HG03520 (cell line): ENCODE measurements around the gene MTF2.
"Not testable (repeated sequence)": the region's sequence is repeated elsewhere in the genome, so short reads cannot be mapped to it uniquely, and the experiment has no call there.

Experiments used
- ATAC-seq: cut with Tn5 transposase; IDR thresholded peaks from one replicate; pipeline ENCODE4 v1.9.1; 2021; ENCODE audit warnings: mild to moderate bottlenecking, moderate library complexity; ENCODE audit not compliant: unreplicated experiment

Gene MTF2

DNA sequence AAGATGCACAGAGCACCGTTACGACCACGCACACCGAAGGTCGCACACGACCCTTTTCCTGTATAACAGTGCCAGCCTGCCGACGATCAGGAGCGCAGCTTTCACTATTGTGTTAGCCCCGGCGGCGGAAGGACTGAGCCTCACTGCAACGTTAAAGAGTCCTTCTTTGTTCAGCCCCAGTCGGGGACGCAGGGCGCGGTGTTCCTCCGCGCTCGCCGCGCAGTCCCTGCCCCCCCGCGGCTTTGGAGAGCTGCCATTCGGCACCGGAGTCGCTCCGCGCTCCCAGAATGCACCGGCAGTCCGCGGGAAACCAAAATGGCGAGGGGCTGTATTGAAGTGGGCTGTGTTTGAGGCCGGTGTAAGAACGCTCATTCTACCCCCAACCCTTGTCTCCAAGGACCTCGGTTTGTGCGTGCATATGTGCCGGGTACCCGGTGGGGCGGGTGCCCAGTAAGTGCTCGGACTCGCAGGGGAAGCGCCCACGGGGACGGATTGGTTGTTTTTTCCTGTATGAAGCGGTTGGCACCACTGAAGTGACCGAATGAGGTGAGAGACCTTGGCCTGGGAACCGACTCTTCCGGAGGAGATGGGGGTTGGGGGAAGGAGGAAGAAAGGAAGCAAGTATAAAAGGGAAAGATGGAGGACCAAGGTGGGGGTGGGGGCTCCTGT lies at the start of gene MTF2:
MTF2 (plus strand) TSS at position 298 of the 669 bp plus-strand sequence; CDS start at position 542, 244 bp downstream.
- peak; percentile 77 for ATAC-seq

DNA sequence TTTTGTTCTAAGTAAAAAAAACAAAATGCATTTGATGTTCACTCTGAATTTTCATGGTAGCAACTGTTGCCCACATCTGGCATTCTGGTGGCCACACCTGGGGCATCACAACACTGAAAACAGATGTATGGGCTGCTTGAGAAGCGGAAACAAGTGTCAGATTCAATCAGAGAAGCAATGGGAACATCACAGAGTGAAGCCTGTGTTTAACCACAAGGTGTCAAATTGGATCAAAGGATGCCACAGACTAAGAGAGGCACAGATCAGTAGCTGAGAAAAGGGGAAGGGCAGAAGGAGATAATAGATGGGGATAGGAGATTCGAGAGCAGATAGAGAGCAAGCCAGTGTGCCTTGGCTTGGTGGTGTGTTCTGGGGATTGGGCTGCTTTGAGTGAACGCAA lies 49.8 kb upstream of the MTF2 start:
- ATAC-seq = no peak

DNA sequence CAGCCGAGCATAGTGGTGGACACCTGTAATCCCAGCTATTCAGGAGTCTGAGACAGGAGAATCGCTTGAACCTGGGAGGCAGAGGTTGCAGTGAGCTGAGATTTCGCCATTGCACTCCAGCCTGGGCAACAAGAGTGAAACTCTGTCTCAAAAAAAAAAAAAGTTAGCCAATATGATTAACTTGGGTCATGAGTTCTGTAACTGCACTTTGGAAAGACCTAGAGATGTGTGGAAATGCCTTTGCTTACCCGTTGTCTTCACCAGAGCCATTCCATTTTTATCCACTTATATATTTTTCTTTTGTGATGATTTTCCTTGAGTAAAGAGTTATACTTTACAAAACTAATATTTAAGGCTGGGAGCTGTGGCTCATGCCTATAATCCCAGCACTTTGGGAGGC lies 48.9 kb upstream of the MTF2 start:
- ATAC-seq = not testable (repeated sequence)

DNA sequence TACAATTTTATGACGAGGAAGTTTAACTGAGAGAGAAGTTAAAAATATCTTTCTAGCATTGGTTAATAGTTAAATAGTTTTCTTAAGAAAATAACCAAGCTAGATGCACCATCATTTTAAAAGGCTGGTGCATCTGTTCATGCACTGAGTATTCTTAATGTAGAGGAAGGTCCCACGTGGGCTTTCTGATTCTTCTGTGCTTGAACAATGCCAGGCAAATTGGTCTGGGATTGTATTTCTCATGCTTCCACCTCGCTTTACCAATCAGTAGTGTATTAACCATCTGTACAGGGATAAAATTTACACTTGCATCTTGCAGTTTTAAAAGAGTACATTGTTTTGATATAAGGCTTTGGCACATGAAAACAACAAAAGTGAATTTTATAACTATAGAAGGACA lies 47.4 kb upstream of the MTF2 start:
- ATAC-seq = no peak

DNA sequence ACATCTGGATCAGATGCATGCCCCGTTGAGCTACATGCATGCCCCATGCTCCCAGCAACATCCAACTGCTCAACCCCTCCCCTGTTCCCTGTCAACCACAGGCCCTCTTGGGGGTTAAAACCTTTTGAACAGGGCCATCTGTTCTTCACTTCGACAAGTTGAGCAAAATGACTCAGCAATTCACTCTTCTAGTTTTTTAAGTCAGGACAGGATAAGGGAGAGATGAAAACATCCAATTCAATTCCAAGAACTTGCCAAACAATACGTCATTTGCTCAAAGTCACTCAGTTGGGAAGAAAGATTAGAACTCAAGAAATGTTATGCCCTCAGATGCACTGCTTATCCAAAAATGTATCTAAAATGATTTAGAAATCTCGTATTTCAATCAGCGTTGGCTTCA lies 46.1 kb upstream of the MTF2 start:
- no peak for ATAC-seq

DNA sequence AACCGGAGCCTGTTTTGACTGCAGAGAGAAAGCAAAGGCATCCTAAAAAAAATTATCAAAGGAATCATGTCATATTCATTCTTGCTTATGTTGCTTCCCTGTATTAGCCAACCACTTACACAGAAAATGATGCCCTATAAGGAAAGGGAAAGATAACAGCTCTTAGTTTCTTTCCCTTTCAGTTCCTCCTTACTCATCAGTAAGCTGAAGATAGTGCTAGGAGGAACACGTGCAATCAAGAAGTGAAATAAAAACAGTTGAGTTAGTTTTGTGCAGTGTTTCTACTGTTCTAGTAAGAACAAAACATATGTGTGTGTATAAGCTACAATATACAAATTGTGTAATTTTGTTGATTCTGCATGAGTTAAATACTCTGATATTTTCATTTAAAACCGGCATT lies 45.3 kb upstream of the MTF2 start:
- ATAC-seq = peak; percentile 74

DNA sequence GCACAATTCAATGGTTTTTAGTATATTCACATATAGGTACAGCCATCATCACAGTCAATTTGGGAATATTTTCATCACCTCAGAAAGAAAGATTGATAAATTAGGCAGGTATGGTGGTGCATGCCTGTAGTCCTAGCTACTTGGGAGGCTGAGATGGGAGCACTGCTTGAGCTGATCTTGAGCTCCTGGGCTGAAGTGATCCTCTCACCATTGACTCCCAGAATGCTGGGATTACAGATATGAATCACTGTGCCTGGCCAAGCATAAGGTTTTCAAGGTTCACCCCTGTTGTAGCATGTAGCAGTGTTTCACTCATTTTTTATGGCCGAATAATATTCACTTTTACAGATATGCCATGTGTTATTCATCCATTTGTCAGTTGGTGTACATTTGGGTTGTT lies 44.7 kb upstream of the MTF2 start:
- no peak for ATAC-seq

DNA sequence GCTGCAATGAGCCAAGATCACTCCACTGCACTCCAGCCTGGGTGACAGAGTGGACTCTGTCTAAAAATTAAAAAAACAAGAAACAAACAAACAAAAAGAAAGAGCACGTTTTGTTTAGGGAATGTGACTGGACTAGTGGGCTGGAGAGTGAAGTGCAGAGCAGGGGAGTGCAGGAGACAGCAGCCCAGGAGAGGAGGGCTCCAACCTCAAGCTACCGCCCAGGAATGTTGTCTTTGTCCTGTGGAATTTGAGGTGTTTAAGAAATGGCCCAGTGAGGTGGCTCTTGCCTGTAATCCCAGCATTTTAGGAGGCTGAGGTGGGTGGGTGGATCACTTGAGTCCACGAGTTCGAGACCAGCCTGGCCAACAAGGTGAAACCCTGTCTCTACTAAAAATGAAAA lies 42.4 kb upstream of the MTF2 start:
- ATAC-seq = no peak

DNA sequence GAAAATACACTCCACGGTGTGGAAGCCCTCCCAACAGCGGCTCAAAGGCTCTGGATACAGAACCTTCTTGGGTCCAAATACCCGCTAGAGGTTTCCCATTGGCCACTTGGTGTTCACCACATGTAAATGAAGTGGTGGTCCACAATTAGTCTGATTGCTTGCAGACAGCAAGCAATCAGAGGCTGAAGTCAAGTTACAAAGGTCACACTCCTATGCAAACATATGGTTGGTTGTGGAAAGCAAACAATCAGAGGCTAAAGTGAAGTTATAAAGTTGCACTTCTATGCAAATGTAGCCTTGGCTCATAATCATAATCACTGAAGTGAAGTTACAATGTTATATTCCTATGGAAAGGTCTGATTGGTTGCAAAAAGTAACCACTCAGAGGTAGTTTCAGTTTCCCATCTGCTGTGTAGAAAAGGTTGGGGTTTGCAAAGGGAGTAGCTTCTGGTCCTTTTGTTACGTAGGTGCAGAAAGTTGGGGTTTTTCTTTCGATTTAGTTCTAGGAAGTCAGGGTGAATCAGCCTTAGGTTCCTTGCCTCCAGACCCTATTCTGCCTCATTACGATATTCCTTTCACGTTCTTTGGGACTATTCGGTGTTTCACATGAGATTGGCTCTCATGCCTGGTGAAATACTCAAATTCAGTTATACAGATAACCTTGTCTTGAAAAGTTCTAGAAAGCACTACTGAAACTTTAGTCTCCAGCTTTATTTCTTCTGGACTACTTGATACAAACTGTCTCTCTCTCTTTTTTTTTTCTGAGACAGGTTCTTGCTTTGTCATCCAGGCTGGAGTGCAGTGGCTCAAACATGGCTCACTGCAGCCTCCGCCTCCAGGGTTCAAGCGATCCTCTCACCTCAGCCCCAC lies 36.7 kb upstream of the MTF2 start:
- peak; percentile 96 for ATAC-seq

DNA sequence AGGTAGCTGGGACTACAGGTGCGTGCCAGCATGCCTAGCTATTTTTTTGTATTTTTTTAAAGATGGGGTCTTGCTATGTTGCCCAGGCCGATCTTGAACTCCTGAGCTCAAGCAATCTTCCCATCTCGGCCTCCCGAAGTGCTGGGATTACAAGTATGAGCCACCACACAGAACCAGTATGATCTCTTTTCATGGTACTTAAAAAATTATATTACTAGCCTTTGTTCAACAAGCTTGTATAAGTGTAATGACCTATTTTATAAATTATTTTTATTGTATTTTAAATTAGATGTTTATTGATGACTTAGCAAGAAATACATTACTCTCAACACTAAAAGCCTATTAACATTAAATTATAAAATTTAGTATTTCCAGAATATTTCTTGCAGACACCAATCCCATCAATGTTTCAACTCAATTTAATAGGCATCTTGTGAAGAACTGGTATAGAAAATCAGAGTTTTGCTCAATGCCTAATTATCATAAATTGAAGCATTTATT lies 36.0 kb upstream of the MTF2 start:
- no peak for ATAC-seq

DNA sequence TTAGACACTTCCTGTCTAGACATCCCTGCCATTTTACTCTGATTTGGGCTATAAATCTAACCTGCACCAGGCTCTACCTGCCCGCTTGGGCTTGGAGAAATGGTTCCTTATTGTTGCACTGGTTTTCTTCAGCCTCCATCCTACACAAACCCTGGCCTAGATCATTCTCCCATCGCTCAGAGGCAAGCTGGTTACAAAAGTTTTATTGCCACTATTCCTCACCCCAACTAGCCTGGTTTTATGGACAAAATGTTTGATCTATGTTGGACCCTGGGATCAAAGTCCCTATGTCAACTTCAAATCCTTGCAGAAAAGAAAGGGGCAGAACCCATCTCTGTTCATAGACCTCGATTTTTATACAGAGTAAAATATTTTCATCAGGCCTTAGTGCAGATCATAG lies 31.5 kb upstream of the MTF2 start:
- ATAC-seq = no peak

DNA sequence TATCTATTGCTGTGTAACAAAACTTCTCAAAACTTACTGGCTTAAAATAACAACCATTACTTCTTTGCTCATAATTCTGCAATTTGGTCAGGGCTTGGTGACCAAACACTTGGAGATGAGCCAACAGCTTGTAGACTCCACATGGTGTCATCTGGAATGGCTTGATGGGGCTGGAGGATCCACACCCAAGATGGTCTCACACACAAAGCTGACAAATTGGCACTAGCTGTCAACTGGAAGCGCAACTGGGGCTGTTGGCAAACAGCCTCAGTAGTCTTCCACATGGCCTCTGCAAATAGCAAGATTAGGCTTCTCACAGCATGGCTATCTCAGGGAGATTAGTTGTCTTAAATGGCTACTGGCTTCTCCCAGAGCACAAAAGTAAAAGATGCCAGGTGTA lies 27.1 kb upstream of the MTF2 start:
- no peak for ATAC-seq

DNA sequence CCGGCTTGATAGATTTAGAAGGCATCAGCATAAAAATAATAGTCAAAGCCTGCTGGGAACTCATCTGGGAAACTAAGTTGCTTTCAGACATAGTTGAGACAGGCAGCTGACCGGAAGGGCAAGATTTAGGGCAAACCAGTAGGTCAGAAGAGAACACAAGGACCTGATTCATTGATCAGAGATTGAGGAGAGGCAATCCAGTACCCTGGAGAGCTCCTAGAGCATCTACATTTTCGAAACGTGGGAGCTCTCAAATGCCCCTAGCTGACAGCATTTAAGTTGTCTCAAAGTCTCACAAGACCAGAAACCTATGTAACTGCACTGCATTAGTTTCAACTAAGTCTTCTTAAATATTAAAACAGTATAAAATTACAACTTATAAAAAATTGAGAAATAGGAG lies 22.9 kb upstream of the MTF2 start:
- no peak for ATAC-seq

DNA sequence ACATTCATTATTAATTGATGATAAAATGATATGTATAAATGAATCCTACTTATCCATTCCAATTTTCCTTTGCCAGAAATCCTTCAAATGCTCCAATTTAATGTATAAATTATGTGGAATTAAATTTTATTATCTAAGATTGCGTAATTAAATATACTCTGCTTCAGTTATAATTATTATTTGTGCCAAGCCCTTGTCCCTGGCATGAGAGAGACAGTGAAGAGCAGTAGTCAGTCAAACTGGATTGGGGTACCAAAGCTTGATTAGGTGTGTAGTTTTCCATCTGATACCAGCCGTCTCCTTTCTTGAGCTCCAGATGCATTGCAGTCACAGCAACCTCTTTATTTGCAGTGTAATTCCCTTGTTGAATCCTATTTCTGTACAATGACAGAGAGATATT lies 22.4 kb upstream of the MTF2 start:
- ATAC-seq = no peak

DNA sequence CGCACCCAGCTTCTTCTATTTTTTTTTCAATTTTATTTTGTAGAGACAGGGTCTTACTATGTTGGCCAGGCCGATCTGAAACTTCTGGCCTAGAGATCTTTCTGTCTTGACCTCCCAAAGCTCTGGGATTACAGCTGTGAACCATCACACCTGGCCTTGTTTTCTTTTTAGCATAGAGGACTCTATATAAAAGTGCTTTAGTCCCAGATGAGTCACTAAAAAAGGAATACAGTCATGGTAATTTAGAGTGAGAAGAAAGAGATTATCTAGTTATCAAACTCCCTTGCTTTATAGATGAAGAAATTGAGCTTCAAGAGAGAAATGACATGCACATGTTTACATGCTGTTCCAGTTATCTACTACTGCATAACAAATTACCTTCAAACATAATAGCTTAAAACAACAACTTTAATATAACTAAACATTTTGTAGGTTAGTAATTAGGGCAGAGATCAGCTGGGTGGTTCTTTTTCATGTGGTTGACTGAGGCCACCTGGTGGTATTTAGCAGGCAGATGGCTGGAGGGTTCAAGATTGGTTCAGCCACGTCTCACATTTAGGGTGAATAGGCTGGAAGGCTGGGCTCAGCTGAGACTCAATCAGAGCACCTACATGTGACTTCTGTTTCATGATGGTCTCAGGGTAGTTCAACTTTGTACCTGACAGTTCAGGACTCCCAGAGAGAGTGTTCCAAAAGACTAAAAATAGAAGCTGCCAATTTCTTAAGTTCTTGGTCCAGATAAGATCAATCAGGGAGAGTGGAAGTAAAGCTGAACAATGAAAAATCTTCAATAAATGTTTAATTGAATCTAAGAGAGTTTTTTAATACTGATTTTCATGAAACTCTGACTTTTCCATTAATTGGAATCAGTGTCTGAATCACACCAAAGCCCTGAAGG lies 16.9 kb upstream of the MTF2 start:
- peak; percentile 53 for ATAC-seq

DNA sequence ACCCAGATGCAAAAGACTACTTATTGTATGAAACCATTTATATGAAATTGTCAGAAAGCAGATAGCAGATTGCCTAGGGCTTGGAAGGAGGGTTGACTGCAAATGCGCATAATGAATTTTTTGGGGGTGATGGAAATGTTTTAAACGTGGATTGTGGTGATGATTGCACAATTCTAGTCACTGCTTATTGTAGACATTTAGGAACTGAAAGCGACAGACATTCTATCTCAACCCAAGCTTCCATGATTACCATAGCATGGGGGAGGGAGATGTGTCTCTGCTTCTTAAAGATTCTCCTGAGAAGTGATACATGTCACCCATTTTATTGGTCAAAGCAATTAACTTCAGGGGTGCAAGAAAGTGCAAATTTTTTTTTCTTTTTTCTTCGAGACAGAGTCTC lies 2.8 kb upstream of the MTF2 start:
- ATAC-seq = no peak

DNA sequence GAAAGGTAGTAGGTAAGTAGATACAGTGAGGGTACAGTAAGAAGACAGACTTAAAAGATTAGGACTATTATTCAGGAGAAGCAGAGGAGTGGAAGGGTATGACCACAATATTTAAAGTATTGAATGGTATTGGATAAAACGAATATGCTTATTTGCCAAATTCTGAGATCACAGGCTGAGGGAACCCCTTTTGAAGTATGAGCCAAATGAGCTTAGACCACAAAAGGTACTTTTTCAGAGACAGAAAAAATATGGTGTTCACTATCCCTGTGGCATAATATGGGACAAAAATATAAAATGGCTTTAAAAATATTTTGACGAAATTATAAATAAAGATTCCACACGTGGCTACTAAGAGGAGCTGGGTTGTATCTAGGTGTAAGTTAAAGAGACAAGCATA lies 880 bp upstream of the MTF2 start:
- ATAC-seq = no peak

DNA sequence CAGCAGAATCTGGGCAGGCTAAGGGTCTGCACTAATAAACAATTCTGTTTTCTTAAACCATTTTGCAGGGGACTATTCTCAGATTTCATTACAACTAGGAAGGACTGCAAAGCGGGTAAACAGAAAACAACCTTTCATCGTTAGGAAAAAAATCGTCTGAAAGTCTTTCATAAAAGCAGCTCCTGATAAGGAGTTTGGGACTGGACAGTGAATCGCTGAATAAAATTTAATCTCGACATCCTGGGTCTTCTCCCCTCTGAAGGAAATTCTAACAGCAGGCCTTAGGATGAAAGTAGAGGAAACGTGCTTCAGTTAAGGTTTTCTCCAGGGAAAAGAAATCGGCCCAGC lies 471 bp upstream of the MTF2 start:
- no peak for ATAC-seq

DNA sequence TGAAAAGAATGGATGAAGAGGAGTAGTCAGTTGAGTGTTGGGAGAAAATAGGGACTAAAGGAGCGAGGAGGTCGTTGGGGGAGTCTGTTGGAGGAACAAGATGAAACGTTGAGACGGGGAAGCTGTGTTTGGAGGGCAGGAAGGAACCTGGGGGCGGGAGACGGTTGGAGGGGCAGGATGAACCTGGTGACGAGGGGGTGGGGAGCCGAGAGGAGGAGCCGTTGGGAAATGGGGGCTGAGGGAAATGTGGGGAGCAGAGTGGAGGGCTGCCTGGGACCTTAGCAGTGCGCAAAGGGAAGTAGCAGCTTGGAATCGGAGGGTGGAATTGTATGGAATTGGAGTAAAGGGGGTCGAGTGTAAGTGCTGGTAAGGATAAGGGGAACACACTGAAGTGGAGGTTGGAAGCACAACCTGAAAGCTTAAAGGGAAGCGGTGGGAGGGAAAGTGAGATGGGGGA lies 630 bp downstream of the MTF2 start:
- ATAC-seq = no peak

DNA sequence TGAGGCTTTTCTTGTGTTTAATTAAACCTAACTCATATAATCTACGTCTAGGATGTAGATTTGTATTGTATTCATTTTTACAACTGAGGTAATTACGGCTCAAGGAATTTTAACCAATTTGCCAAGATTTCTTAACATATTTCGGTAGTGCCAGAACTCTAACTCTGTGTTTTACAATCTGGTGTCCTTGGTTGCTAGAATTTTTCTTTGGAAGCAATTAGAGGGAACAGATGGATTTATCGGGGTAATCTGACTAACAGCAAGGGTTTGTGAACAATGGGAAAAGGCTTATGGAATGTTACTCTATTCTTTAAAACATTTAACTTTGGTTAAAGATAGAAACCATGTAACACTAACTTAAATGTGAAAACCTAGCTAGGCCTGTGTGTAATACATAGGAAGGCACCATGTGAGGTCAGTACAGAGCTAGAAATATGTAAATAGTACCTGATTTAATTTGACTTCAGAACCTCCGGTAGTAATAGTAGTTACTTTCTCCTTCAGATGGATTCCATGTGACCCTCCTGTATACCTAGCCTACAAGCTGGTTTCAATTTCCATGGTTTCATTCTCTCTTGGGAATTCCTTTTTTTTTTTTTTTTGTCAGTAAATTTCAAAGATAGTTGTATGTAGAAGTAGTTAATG lies 1.2 kb downstream of the MTF2 start:
- peak; percentile 74 for ATAC-seq

DNA sequence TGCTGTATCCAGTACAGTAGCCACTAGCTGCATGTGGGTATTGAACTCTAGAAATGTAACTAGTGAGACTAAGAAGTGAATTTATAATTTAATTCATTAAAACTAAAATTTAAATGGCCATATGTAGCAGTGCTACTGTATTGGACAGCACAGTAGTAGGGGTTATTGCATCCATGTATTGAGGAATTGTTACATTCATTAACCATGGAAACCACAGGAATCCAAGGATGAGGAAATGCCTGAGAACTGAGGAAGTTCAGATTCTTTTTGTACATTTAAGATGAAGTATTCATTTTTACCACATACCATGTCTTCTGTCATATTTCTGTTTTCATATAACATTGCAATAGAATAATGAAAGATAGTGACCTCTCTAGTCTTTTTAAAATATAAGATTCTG lies 2.6 kb downstream of the MTF2 start:
- ATAC-seq = no peak
